H1 (cell line): ENCODE data around the gene SLC15A2. TPM values are rescaled to one million over a fixed set of nuclear protein-coding genes. Genes with fewer than 3 reads are reported as not detected.

Experiments
- CHD7 ChIP-seq: fragments of 300-600 bp; sonication (generic); IDR thresholded peaks from 2 replicates; pipeline ENCODE4 v1.7.1; 2012; ENCODE audit warnings: low read length, moderate library complexity, mild to moderate bottlenecking, inconsistent platforms; ENCODE audit not compliant: insufficient replicate concordance
- JUND ChIP-seq: IDR thresholded peaks from 2 replicates; pipeline ENCODE4 v1.6.1; 2011; ENCODE audit warnings: mild to moderate bottlenecking, improper control_type of control experiment, low read length
- SIRT6 ChIP-seq: IDR thresholded peaks from one replicate; pipeline ENCODE4 v1.7.1; 2012; ENCODE audit warnings: low read length, inconsistent platforms
- polyA plus RNA-seq, 7 experiments: library from polyadenylated mRNA; depleted of rRNA in 3 of 7; stranded (reverse) in 5 of 7; unstranded in 2 of 7; fragments of >200 nt in 5 of 7; fragments of 200-250 nt in 2 of 7; gene quantifications; 1 replicate in 5 of 7; 2 replicates in 1 of 7; 4 replicates in 1 of 7; pipeline versions ENCODE4 v1.2.1 to v1.2.3, GENCODE V29; 2011 to 2013; ENCODE audit warnings: missing spikeins in 2 of 7, mixed read lengths in 2 of 7
- total RNA-seq: library from RNA; stranded (reverse); fragmentation: NEBNext Ultra II Directional; extraction: Animal tissue kit (Norgen Biotek cat#: 25700); gene quantifications from 2 replicates; pipeline ENCODE4 v1.2.1, GENCODE V29; 2021

Gene SLC15A2
- total and polyA plus RNA-seq, 2 of the 8 experiments (the other 6 are each of a cell fraction or from before 2014, with no cell fraction given) = 2.0 to 3.6 TPM

DNA sequence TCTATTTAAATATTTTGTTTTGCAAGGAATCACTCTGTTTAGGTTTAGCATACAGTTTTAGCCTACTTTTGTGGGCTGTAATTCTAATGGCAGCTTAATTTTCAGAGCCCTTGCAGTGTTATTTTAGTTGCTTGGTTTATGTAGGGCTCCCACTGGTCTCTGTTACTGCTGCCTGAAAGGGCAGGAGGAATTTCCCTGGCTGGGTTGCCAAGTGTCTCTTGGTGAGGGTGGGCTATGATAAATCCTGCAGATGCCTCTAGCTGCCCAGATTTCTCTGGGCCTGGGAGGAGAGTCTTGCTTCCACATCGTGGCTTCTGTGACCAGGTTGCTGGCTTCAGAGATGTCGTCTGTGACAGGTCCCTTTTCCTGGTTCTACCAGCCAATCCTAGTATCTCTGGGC lies 91.6 kb downstream of the SLC15A2 start (continued):
- TF ChIP-seq CHD7 = no peak
- no peak for TF ChIP-seq SIRT6
- no peak for TF ChIP-seq JUND
